Gastrocnemius medialis (tissue), 4 donors: Measurements from ENCODE around the gene KRT4.

ENCODE experiments used
- POLR2A ChIP-seq, 2 donors: fragments of 450-650 bp; IDR thresholded peaks; one replicate each; pipeline ENCODE4 v1.6.1; 2017; ENCODE audit warnings: antibody characterized with exemption in 2 of 2, mild to moderate bottlenecking in 2 of 2, moderate library complexity in 2 of 2
- TF ChIP-seq, protein P1 (sequence below), 5 experiments: fragments of 450-650 bp in 3 of 5; fragments of 200-600 bp in 2 of 5; sonication (generic) in 2 of 5; IDR thresholded peaks in 4 of 5; conservative IDR thresholded peaks in 1 of 5; 1 replicate in 4 of 5; 2 replicates in 1 of 5; pipeline ENCODE4 v1.5.1; 2016 to 2019; ENCODE audit warnings: antibody characterized with exemption in 5 of 5, mild to moderate bottlenecking in 3 of 5, moderate library complexity in 3 of 5

DNA sequence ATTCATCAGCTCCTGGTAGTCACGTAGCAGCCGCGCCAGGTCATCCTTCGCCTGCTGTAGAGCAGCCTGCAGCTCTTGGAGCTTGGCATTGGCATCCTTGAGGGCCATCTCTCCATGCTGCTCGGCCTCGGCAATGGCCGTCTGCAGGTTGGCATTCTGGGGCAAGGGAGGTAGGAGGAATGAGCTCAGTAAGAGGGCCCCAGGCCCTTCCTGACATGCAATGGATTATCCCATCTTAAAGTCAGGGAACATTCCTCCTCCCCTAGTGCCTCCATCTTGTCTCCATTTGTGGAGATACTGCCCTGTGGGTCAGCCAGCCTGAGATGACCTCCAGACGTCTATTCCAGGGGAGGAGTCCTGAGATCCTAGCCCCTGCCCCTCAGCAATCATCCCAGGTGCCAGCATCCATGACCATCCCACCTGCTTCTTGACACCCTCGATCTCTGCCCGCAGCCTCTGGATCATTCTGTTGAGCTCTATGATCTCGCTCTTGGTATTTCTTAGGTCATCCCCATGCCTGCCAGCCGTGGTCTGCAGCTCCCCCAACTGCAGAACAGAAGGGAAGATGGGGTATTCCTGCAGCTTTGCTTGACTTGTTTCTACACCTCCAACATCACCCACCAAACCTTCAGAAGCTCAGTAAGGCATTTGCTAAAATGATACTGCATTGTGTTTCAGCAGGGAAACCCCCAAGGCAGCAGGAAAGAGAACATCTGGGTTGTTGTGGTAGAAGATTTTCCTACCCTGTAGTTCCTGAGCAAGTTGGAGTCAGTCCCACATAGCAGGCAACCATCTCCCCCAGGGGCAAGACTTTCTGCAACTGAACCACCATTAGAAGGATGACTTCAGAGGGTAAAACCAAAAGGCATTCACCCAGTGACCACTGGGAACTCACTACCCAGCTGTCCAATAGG, 22.4 kb downstream of the KRT4 start:
- TF ChIP-seq, protein P1, sequence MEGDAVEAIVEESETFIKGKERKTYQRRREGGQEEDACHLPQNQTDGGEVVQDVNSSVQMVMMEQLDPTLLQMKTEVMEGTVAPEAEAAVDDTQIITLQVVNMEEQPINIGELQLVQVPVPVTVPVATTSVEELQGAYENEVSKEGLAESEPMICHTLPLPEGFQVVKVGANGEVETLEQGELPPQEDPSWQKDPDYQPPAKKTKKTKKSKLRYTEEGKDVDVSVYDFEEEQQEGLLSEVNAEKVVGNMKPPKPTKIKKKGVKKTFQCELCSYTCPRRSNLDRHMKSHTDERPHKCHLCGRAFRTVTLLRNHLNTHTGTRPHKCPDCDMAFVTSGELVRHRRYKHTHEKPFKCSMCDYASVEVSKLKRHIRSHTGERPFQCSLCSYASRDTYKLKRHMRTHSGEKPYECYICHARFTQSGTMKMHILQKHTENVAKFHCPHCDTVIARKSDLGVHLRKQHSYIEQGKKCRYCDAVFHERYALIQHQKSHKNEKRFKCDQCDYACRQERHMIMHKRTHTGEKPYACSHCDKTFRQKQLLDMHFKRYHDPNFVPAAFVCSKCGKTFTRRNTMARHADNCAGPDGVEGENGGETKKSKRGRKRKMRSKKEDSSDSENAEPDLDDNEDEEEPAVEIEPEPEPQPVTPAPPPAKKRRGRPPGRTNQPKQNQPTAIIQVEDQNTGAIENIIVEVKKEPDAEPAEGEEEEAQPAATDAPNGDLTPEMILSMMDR (IDR thresholded peaks at IDR 0.05 in 4 of 5, conservative IDR thresholded peaks at IDR 0.05 in 1 of 5), result no peak
- TF ChIP-seq POLR2A (IDR thresholded peaks at IDR 0.05), result no peak
